SK-N-SH (cell line): ENCODE measurements around the gene PUDP. TPM values are rescaled to one million over a fixed set of nuclear protein-coding genes. Genes with fewer than 3 reads are reported as not detected.

Experiments
- CTCF ChIA-PET: fragments of 300-600, 350-600 bp; formaldehyde crosslinking; extraction: SDS; loops from one replicate; lab custom pipeline; 2021; lab: Yijun Ruan, JAX
- POLR2A ChIA-PET: fragments of 350-600 bp; sonication (Branson Sonifier 250); formaldehyde crosslinking; extraction: SDS; loops from one replicate; lab custom pipeline; 2020; ENCODE audit warnings: antibody characterized with exemption, inconsistent platforms; lab: Yijun Ruan, JAX
- DNase-seq: peaks from one replicate; pipeline ENCODE4 v3.0.0; 2012
- H2AFZ ChIP-seq: fragments of 200-600 bp; sonication (generic); 2 replicates; pipeline ENCODE4 v1.8.1; 2016; ENCODE audit warnings: antibody characterized with exemption, mild to moderate bottlenecking, low read depth
- H3F3A ChIP-seq: fragments of 200-600 bp; sonication (generic); replicated peaks from 2 replicates; pipeline ENCODE3; 2016; ENCODE audit warnings: antibody characterized with exemption, mild to moderate bottlenecking; ENCODE audit not compliant: insufficient read depth
- H3K27ac ChIP-seq, 2 experiments: fragments of 200-500 bp in 1 of 2; fragments of 200-600 bp in 1 of 2; sonication (Bioruptor generic) in 1 of 2; sonication (generic), shearing (Covaris generic) in 1 of 2; 2 replicates each; pipeline versions ENCODE4 v1.5.1 to v1.6.1; 2014 to 2016; ENCODE audit warnings: low read depth in 2 of 2, inconsistent platforms in 1 of 2, low read length in 1 of 2, mild to moderate bottlenecking in 1 of 2, mixed read lengths in 1 of 2
- H3K27me3 ChIP-seq: fragments of 200-600 bp; sonication (generic), shearing (Covaris generic); 2 replicates; pipeline ENCODE4 v1.6.1; 2016; ENCODE audit warnings: mixed run types; ENCODE audit not compliant: insufficient read depth
- H3K36me3 ChIP-seq, 2 experiments: fragments of 200-500 bp in 1 of 2; fragments of 200-600 bp in 1 of 2; sonication (Bioruptor generic) in 1 of 2; sonication (generic) in 1 of 2; replicated peaks in 1 of 2; 2 replicates each; pipeline versions ENCODE3 to v1.5.1; 2014 to 2016; ENCODE audit warnings: low read length in 1 of 2, mild to moderate bottlenecking in 1 of 2; ENCODE audit not compliant: insufficient read depth in 2 of 2, control insufficient read depth in 1 of 2
- H3K4me1 ChIP-seq, 2 experiments: fragments of 200-500 bp in 1 of 2; fragments of 200-600 bp in 1 of 2; sonication (Bioruptor generic) in 1 of 2; sonication (generic), shearing (Covaris generic) in 1 of 2; 2 replicates each; pipeline versions ENCODE4 v1.5.1 to v1.6.1; 2014 to 2016; ENCODE audit warnings: low read depth in 1 of 2, low read length in 1 of 2, mixed run types in 1 of 2; ENCODE audit not compliant: insufficient read depth in 2 of 2, control insufficient read depth in 1 of 2
- H3K4me2 ChIP-seq: fragments of 200-600 bp; sonication (generic), shearing (Covaris generic); 2 replicates; pipeline ENCODE4 v1.6.1; 2017; ENCODE audit warnings: mixed run types
- H3K4me3 ChIP-seq, 2 experiments: fragments of 200-500 bp in 1 of 2; fragments of 200-600 bp in 1 of 2; sonication (Bioruptor generic) in 1 of 2; sonication (generic), shearing (Covaris generic) in 1 of 2; 2 replicates each; pipeline versions ENCODE4 v1.5.1 to v1.8.1; 2014 to 2016; ENCODE audit warnings: low read depth in 2 of 2, inconsistent platforms in 1 of 2, low read length in 1 of 2, mild to moderate bottlenecking in 1 of 2, mixed read lengths in 1 of 2, moderate library complexity in 1 of 2
- H3K79me2 ChIP-seq: fragments of 200-600 bp; sonication (generic); 2 replicates; pipeline ENCODE4 v1.8.1; 2017; ENCODE audit warnings: mild to moderate bottlenecking; ENCODE audit not compliant: insufficient read depth
- H3K9ac ChIP-seq: fragments of 200-600 bp; sonication (generic); 2 replicates; pipeline ENCODE4 v1.6.1; 2017; ENCODE audit warnings: mixed run types
- H3K9me2 ChIP-seq: fragments of 200-600 bp; sonication (generic); 2 replicates; pipeline ENCODE4 v1.6.1; 2017; ENCODE audit warnings: mixed run types
- H3K9me3 ChIP-seq: fragments of 200-600 bp; sonication (generic); 2 replicates; pipeline ENCODE4 v1.6.1; 2017; ENCODE audit warnings: mixed run types, mild to moderate bottlenecking, moderate library complexity
- H4K20me1 ChIP-seq: fragments of 200-600 bp; sonication (generic); 2 replicates; pipeline ENCODE4 v1.6.1; 2017; ENCODE audit warnings: mild to moderate bottlenecking, mixed run types; ENCODE audit not compliant: insufficient read depth
- ELF1 ChIP-seq: IDR thresholded peaks from 2 replicates; pipeline ENCODE4 v1.4.0; 2012
- EP300 ChIP-seq, 2 experiments: IDR thresholded peaks; 2 replicates each; pipeline versions ENCODE4 v1.4.0 to v1.6.1; 2012; ENCODE audit warnings: borderline replicate concordance in 1 of 2, low read depth in 1 of 2, low read length in 1 of 2
- FOXJ3 ChIP-seq: sonication (generic); formaldehyde crosslinking; IDR thresholded peaks from 2 replicates; pipeline ENCODE4 v1.5.1; 2020; ENCODE audit warnings: mild to moderate bottlenecking, missing genetic modification reagents
- MEF2A ChIP-seq: IDR thresholded peaks from 2 replicates; pipeline ENCODE4 v1.4.0; 2012; ENCODE audit warnings: low read depth, borderline replicate concordance
- RCOR1 ChIP-seq: fragments of 150-350 bp; IDR thresholded peaks from 2 replicates; pipeline ENCODE4 v1.6.1; 2017; ENCODE audit warnings: antibody characterized with exemption, low read length
- TAF1 ChIP-seq: IDR thresholded peaks from 2 replicates; pipeline ENCODE4 v1.6.1; 2012; ENCODE audit warnings: low read depth, mild to moderate bottlenecking, low read length, moderate library complexity, borderline replicate concordance
- TEAD4 ChIP-seq: IDR thresholded peaks from 2 replicates; pipeline ENCODE4 v1.4.0; 2012; ENCODE audit warnings: mild to moderate bottlenecking, borderline replicate concordance; ENCODE audit not compliant: insufficient read depth
- WGBS: methylation state at CpG from one replicate; pipeline ENCODE4 v1.1.6; 2017; ENCODE audit warnings: low lambda C conversion rate; 5-methylcytosine and 5-hydroxymethylcytosine counted together
- polyA plus RNA-seq, 3 experiments: library from polyadenylated mRNA; depleted of rRNA; stranded (reverse); fragments of >200 nt; gene quantifications; 2 replicates each; pipeline ENCODE4 v1.2.3, GENCODE V29; 2012
- TF ChIP-seq, protein P1 (sequence below): IDR thresholded peaks from 2 replicates; pipeline ENCODE4 v1.4.0; 2012; ENCODE audit warnings: low read depth
- TF ChIP-seq, protein P2 (sequence below): fragments of 200-600 bp; sonication (generic); IDR thresholded peaks from 2 replicates; pipeline ENCODE4 v1.6.1; 2017; ENCODE audit warnings: antibody characterized with exemption, mild to moderate bottlenecking, moderate library complexity

The PUDP gene
- polyA plus RNA-seq, 1 of the 3 experiments (the other 2 are of a cell fraction) = 23.0 TPM

DNA sequence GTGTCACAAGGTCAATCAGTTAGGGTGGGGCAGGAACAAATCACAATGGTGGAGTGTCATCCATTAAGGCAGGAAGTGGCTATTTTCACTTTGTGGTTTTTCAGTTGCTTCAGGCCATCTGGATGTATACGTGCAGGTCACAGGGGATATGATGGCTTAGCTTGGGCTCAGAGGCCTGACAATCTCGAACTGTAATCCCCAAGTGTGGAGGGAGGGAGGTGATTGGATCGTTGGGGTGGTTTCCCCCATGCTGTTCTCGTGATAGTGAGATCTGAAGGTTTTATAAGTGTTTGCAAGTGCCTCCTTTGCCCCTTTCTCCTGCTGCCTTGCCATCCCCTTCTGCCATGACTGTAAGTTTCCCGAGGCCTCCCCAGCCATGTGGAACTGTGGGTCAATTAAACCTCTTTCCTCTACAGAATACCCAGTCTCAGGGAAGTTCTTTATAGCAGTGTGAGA, 37.1 kb downstream of the PUDP start:
- H3K4me2 ChIP-seq = no peak overlapping the region
- ChIA-PET CTCF (no interaction called here), POLR2A (no interaction called here)
- H3F3A ChIP-seq = no peaks in the 10 kb centered on the region
- H3K36me3 ChIP-seq = peaks cover 0 to 1% of the 10 kb centered on the region in 2 experiments
- no peak for DNase-seq
- H3K9ac ChIP-seq = no peak overlapping the region
- no peaks in the 10 kb centered on the region for H3K79me2 ChIP-seq
- H2AFZ ChIP-seq = no peak overlapping the region
- peaks cover 0 to 9% of the 10 kb centered on the region in 2 experiments; a peak in 2 of 4 replicates for H3K4me1 ChIP-seq
- whole genome bisulfite sequencing = 73% methylated on average over 5 of the region's 5 CpGs
- TF ChIP-seq, protein P1, sequence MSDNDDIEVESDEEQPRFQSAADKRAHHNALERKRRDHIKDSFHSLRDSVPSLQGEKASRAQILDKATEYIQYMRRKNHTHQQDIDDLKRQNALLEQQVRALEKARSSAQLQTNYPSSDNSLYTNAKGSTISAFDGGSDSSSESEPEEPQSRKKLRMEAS = no peak
- TF ChIP-seq EP300 (IDR thresholded peaks at IDR 0.05; ENCODE audit: borderline replicate concordance in 1 of 2, low read depth in 1 of 2, low read length in 1 of 2) (no peak), FOXJ3 (CRISPR knock-in tag) (no peak), MEF2A (no peak), TEAD4 (no peak), RCOR1 (no peak), ELF1 (no peak)
- TF ChIP-seq, protein P2, sequence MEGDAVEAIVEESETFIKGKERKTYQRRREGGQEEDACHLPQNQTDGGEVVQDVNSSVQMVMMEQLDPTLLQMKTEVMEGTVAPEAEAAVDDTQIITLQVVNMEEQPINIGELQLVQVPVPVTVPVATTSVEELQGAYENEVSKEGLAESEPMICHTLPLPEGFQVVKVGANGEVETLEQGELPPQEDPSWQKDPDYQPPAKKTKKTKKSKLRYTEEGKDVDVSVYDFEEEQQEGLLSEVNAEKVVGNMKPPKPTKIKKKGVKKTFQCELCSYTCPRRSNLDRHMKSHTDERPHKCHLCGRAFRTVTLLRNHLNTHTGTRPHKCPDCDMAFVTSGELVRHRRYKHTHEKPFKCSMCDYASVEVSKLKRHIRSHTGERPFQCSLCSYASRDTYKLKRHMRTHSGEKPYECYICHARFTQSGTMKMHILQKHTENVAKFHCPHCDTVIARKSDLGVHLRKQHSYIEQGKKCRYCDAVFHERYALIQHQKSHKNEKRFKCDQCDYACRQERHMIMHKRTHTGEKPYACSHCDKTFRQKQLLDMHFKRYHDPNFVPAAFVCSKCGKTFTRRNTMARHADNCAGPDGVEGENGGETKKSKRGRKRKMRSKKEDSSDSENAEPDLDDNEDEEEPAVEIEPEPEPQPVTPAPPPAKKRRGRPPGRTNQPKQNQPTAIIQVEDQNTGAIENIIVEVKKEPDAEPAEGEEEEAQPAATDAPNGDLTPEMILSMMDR = no peak
- no peak overlapping the region for H3K27ac ChIP-seq
- no peak overlapping the region for H3K4me3 ChIP-seq
- no peaks in the 10 kb centered on the region for H3K9me2 ChIP-seq
- no peaks in the 10 kb centered on the region for H3K27me3 ChIP-seq
- no peaks in the 10 kb centered on the region for H3K9me3 ChIP-seq
- H4K20me1 ChIP-seq = no peaks in the 10 kb centered on the region

DNA sequence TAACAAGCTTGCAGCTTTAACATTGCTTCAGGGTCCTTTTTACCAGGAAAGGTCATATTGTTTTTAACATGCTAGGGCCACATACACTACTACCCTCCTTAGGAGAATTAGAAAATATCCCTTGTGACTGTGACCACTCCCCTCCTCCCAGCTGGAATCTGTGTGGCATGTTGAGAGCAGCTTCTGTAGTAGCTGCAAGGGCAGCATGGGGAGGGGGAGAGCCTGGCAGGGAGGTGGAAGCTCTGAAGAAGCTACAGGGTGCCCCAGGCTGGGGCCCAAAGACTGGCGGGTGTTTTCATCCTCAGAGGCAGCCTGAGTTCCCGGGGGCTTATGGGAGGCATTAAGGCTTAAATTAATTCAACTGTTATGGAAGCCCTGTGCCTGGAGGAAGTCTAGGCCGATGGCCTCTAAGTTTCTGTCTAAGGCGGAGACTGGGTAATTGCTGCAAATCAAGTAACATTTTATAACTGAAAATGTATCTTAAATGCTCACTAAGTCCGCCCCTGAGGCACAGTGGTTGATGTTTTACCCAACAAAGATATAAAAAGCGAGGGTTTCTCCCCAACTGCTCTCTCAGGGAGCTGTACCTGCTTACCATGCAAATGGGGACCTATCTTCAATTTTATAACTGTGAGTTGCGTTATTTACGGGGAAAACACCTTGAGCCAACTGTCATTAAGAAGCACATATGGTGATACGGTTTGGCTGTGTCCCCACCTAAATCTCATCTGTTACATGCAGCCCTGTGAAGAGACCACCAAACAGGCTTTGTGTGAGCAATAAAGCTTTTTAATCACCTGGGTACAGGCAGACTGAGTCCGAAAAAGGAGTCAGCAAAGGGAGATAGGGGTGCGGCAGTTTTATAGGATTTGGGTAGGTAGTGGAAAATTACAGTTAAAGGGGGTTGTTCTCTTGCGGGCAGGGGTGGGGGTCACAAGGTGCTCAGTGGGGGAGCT, 37.8 kb downstream of the PUDP start:
- ChIA-PET POLR2A (interaction anchor here (0.6 kb wide), 1 partner anchor 254 kb away, joined by 3 read pairs; no protein-coding TSS in a partner anchor), CTCF (no interaction called here)
- WGBS = 84% methylated on average over 12 of the region's 12 CpGs
- Histone ChIP-seq H3K36me3 (peaks cover 0 to 7% of the 10 kb centered on the region in 2 experiments), H3K9ac (no peak overlapping the region), H3K27ac (no peak overlapping the region), H3K4me1 (peaks cover 0 to 7% of the 10 kb centered on the region in 2 experiments; a peak in 2 of 4 replicates), H3K9me2 (no peaks in the 10 kb centered on the region), H4K20me1 (no peaks in the 10 kb centered on the region), H3K9me3 (no peaks in the 10 kb centered on the region), H3K4me3 (no peak overlapping the region), H3F3A (no peaks in the 10 kb centered on the region), H3K27me3 (no peaks in the 10 kb centered on the region), H3K79me2 (no peaks in the 10 kb centered on the region), H3K4me2 (no peak overlapping the region), H2AFZ (no peak overlapping the region)
- TF ChIP-seq TAF1 = no peak
- peak; percentile 20 for DNase-seq
